Fibroblast of lung (primary cell): Measurements from ENCODE around the gene HTR3B. TPM values are rescaled to one million over a fixed set of nuclear protein-coding genes. Genes with fewer than 3 reads are reported as not detected.

Experiments
- DNase-seq, 2 donors: peaks; one replicate each; pipeline versions ENCODE4 v3.0.0 to v3.0.0-alpha.2; 2010; ENCODE audit warnings: low read depth in 2 of 2
- H2AFZ ChIP-seq: 2 replicates; pipeline ENCODE4 v1.5.1; 2012; ENCODE audit warnings: low read length, control low read depth, inconsistent platforms
- H3K27ac ChIP-seq: 2 replicates; pipeline ENCODE4 v1.5.1; 2011; ENCODE audit warnings: low read length, control low read depth; ENCODE audit not compliant: insufficient read depth
- H3K27me3 ChIP-seq: 2 replicates; pipeline ENCODE4 v1.5.1; 2011; ENCODE audit warnings: mild to moderate bottlenecking, low read length; ENCODE audit not compliant: control insufficient read depth, insufficient read depth
- H3K36me3 ChIP-seq: 2 replicates; pipeline ENCODE4 v1.5.1; 2011; ENCODE audit warnings: low read length; ENCODE audit not compliant: control insufficient read depth, insufficient read depth
- H3K4me1 ChIP-seq: 2 replicates; pipeline ENCODE4 v1.5.1; 2011; ENCODE audit warnings: low read length; ENCODE audit not compliant: control insufficient read depth, insufficient read depth; ENCODE audit errors: extremely low read depth
- H3K4me2 ChIP-seq: 2 replicates; pipeline ENCODE4 v1.5.1; 2011; ENCODE audit warnings: low read length, control low read depth; ENCODE audit not compliant: insufficient read depth; ENCODE audit errors: extremely low read depth
- H3K4me3 ChIP-seq, 4 experiments: fragments of 200-600 bp in 1 of 4; sonication (generic) in 1 of 4; replicated peaks in 1 of 4; 2 replicates each; pipeline ENCODE4 v1.5.1; 2011 to 2016; ENCODE audit warnings: low read length in 4 of 4, low read depth in 3 of 4, mild to moderate bottlenecking in 3 of 4, control low read depth in 2 of 4, inconsistent platforms in 1 of 4, mixed read lengths in 1 of 4; ENCODE audit not compliant: insufficient read depth in 1 of 4; ENCODE audit errors: control extremely low read depth in 1 of 4
- H3K79me2 ChIP-seq: 2 replicates; pipeline ENCODE4 v1.5.1; 2012; ENCODE audit warnings: mild to moderate bottlenecking, low read length, inconsistent platforms; ENCODE audit not compliant: control insufficient read depth, insufficient read depth
- H3K9ac ChIP-seq: 2 replicates; pipeline ENCODE4 v1.5.1; 2011; ENCODE audit warnings: mild to moderate bottlenecking, low read length, control low read depth; ENCODE audit not compliant: insufficient read depth
- H3K9me3 ChIP-seq: 2 replicates; pipeline ENCODE4 v1.5.1; 2012; ENCODE audit warnings: low read depth, low read length; ENCODE audit not compliant: control insufficient read depth, insufficient read depth
- H4K20me1 ChIP-seq: 2 replicates; pipeline ENCODE4 v1.5.1; 2011; ENCODE audit warnings: low read length; ENCODE audit not compliant: control insufficient read depth, insufficient read depth; ENCODE audit errors: extremely low read depth
- EZH2 ChIP-seq: IDR thresholded peaks from 2 replicates; pipeline ENCODE4 v1.5.1; 2012; ENCODE audit warnings: low read length, control low read depth, mild to moderate bottlenecking; ENCODE audit errors: missing control alignments
- polyA plus RNA-seq, 2 donors: library from polyadenylated mRNA; depleted of rRNA in 1 of 2; stranded (reverse) in 1 of 2; unstranded in 1 of 2; fragments of >200 nt; gene quantifications; 2 replicates each; pipeline ENCODE4 v1.2.1, GENCODE V29; 2011 to 2012; ENCODE audit warnings: missing spikeins in 1 of 2
- total RNA-seq: library from RNA; depleted of rRNA; stranded (reverse); fragments of >200 nt; gene quantifications from 2 replicates; pipeline ENCODE4 v1.2.1, GENCODE V29; 2014
- TF ChIP-seq, protein P1 (sequence below), 2 donors: IDR thresholded peaks in 1 of 2; conservative IDR thresholded peaks in 1 of 2; 1 replicate in 1 of 2; 2 replicates in 1 of 2; pipeline ENCODE4 v1.5.1; 2011 to 2012; ENCODE audit warnings: low read length in 2 of 2, control low read depth in 1 of 2, inconsistent platforms in 1 of 2, low read depth in 1 of 2, mild to moderate bottlenecking in 1 of 2

HTR3B gene
- total and polyA plus RNA-seq, 2 donors (not counting 1 experiment from before 2014, with no cell fraction given): not detected

DNA sequence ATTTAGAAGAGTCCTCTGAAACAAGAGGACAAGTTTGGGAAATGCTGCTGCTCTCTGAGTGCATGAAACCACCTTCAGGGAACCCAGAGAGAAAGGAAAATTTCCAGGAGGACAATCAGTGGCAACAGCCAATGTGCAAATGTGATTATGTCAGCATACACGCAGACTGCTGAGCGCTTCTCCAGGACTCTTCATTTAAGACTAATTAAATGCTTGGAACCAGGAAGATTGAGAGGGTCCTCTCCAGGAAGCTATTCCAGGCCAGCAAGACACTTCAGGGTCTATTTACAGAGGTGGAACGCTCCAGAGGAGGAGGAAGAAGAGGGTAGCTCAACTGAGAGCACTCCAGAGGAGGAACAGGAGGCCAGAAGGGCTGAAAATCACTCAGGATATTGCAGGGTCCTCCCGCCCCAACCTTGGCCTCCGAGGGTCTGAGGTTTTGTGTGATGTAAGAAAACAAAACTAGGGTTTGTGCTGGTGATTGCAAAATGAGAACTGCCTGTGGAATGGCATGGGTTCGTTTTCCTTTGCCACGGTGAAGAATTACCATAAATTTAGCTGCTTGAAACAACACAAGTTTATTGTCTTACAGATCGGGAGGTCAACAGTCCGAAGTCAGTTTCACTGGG lies 56.2 kb downstream of the HTR3B start:
- no peak overlapping the region for H2AFZ ChIP-seq
- no peaks in the 10 kb centered on the region for H3K27me3 ChIP-seq
- DNase-seq: no peak
- no peak overlapping the region for H3K4me3 ChIP-seq
- H4K20me1 ChIP-seq: no peaks in the 10 kb centered on the region
- no peaks in the 10 kb centered on the region for H3K9me3 ChIP-seq
- no peaks in the 10 kb centered on the region for H3K79me2 ChIP-seq
- H3K4me2 ChIP-seq: no peak overlapping the region
- TF ChIP-seq, protein P1, sequence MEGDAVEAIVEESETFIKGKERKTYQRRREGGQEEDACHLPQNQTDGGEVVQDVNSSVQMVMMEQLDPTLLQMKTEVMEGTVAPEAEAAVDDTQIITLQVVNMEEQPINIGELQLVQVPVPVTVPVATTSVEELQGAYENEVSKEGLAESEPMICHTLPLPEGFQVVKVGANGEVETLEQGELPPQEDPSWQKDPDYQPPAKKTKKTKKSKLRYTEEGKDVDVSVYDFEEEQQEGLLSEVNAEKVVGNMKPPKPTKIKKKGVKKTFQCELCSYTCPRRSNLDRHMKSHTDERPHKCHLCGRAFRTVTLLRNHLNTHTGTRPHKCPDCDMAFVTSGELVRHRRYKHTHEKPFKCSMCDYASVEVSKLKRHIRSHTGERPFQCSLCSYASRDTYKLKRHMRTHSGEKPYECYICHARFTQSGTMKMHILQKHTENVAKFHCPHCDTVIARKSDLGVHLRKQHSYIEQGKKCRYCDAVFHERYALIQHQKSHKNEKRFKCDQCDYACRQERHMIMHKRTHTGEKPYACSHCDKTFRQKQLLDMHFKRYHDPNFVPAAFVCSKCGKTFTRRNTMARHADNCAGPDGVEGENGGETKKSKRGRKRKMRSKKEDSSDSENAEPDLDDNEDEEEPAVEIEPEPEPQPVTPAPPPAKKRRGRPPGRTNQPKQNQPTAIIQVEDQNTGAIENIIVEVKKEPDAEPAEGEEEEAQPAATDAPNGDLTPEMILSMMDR (conservative IDR thresholded peaks at IDR 0.05 in 1 of 2, IDR thresholded peaks at IDR 0.05 in 1 of 2; ENCODE audit: low read depth in 1 of 2, low read length in 2 of 2): no peak
- TF ChIP-seq EZH2: no peak
- H3K27ac ChIP-seq: no peak overlapping the region
- H3K9ac ChIP-seq: no peak overlapping the region
- no peaks in the 10 kb centered on the region for H3K36me3 ChIP-seq
- H3K4me1 ChIP-seq: no peaks in the 10 kb centered on the region

DNA sequence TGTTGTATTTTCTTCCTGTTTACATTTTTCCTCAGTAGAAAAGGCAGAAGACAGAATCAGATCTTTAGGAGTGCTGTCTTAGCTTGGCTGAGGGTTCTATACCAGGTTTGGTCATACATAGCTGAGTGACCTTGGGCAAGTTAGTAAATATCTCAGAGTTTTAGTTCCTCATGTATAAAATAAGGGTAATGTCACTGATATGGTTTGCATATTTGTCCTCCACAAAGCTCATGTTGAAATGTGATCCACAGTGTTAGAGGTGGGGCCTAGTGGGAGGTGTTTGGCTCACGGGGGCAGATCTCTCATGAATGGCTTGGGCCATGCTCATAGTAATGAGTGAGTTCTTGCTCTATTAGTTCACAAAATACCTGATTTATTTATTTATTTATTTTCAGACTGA lies 62.8 kb downstream of the HTR3B start:
- Histone ChIP-seq H3K79me2 (no peaks in the 10 kb centered on the region), H4K20me1 (no peaks in the 10 kb centered on the region), H3K27ac (no peak overlapping the region), H2AFZ (no peak overlapping the region), H3K4me2 (no peak overlapping the region), H3K9me3 (no peaks in the 10 kb centered on the region), H3K4me1 (no peaks in the 10 kb centered on the region), H3K27me3 (no peaks in the 10 kb centered on the region), H3K9ac (no peak overlapping the region), H3K4me3 (no peak overlapping the region), H3K36me3 (no peaks in the 10 kb centered on the region)
- no peak for DNase-seq
- TF ChIP-seq, protein P1 (conservative IDR thresholded peaks at IDR 0.05 in 1 of 2, IDR thresholded peaks at IDR 0.05 in 1 of 2; ENCODE audit: low read depth in 1 of 2, low read length in 2 of 2): no peak
- no peak for TF ChIP-seq EZH2

DNA sequence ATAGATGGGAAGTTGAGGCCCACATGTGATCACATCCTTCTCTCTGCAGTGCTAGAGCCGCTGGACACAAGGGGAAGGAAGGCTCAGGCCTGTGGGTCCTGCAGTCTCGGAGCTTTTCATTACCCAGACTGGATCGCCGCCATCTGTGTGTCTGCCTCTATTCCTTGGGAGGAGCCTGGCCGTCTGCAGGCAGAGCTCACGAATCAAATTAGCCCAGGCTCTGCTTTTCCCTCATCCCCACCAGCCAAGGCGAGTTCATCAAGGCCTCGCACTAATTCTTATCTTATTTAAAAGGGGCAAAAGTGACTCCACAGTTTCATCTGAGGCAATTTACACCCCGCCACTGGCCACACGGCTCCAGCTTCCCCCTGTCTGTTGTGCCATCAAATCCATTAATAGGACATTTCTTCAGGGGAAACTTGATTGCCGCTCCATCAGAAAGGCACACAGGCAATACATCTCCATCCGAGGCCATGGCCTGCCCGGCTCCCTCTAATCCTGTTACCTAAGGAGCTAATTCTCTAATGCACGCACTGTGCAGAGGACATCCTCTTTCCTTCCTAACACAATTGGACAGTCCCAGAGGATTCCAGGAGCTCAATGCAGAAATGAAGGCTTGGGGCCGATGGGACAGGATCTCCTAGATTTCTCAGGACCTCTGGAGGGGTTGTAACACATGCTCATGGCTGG lies 67.1 kb downstream of the HTR3B start:
- H3K9ac ChIP-seq: no peak overlapping the region
- no peak for TF ChIP-seq EZH2
- TF ChIP-seq, protein P1 (conservative IDR thresholded peaks at IDR 0.05 in 1 of 2, IDR thresholded peaks at IDR 0.05 in 1 of 2; ENCODE audit: low read depth in 1 of 2, low read length in 2 of 2): no peak
- no peaks in the 10 kb centered on the region for H3K9me3 ChIP-seq
- H2AFZ ChIP-seq: no peak overlapping the region
- H3K36me3 ChIP-seq: no peaks in the 10 kb centered on the region
- H4K20me1 ChIP-seq: no peaks in the 10 kb centered on the region
- H3K4me3 ChIP-seq: no peak overlapping the region
- no peaks in the 10 kb centered on the region for H3K4me1 ChIP-seq
- H3K27me3 ChIP-seq: no peaks in the 10 kb centered on the region
- no peak overlapping the region for H3K4me2 ChIP-seq
- H3K79me2 ChIP-seq: no peaks in the 10 kb centered on the region
- H3K27ac ChIP-seq: no peak overlapping the region
- DNase-seq: no peak
